BJ (cell line): ENCODE results near the gene AURKAIP1. TPM values are rescaled to one million over a fixed set of nuclear protein-coding genes. Genes with fewer than 3 reads are reported as not detected.

Experiments
- CTCF ChIA-PET: fragments of 350-600 bp; formaldehyde crosslinking; extraction: SDS; loops from one replicate; lab custom pipeline; 2021; ENCODE audit warnings: antibody characterized with exemption, inconsistent platforms; lab: Yijun Ruan, JAX
- POLR2A ChIA-PET: fragments of 300-600 bp; sonication (Branson Sonifier 250); formaldehyde crosslinking; extraction: SDS; loops from one replicate; lab custom pipeline; 2021; ENCODE audit warnings: antibody characterized with exemption; lab: Charles Lee
- DNase-seq: peaks from one replicate; pipeline ENCODE4 v3.0.0-alpha.2; 2011; ENCODE audit warnings: low read depth
- H3K27me3 ChIP-seq: 2 replicates; pipeline ENCODE4 v1.6.0; 2011; ENCODE audit warnings: low read length; ENCODE audit not compliant: control insufficient read depth, insufficient read depth
- H3K36me3 ChIP-seq: 2 replicates; pipeline ENCODE4 v1.5.1; 2011; ENCODE audit warnings: low read length; ENCODE audit not compliant: control insufficient read depth, insufficient read depth
- H3K4me3 ChIP-seq: 2 replicates; pipeline ENCODE4 v1.5.1; 2011; ENCODE audit warnings: low read depth, mild to moderate bottlenecking, control low read depth, low read length
- CTCF ChIP-seq: IDR thresholded peaks from 2 replicates; pipeline ENCODE4 v1.5.1; 2011; ENCODE audit warnings: low read depth, mild to moderate bottlenecking, control low read depth, inconsistent platforms, low read length, moderate library complexity; ENCODE audit not compliant: insufficient read depth
- polyA plus RNA-seq: library from polyadenylated mRNA; depleted of rRNA; stranded (reverse); fragments of >200 nt; gene quantifications from 2 replicates; pipeline ENCODE4 v1.2.3, GENCODE V29; 2011

Gene AURKAIP1
- polyA plus RNA-seq, 1 experiment = 97.8 TPM

GRCh38 chr1:1394116-1394515, 19.1 kb upstream of the AURKAIP1 start:
- Histone ChIP-seq H3K4me3 (no peak overlapping the region), H3K27me3 (no peaks in the 10 kb centered on the region), H3K36me3 (peaks cover 39% of the 10 kb centered on the region)
- no peak for TF ChIP-seq CTCF
- ChIA-PET POLR2A (no interaction called here), CTCF (interaction anchor here (1.2 kb wide), 1 partner anchor 12 kb away, joined by 3 read pairs; no protein-coding TSS in a partner anchor)
- DNase-seq = no peak

- ChIA-PET CTCF (interaction anchor here (1.2 kb wide), 1 partner anchor 12 kb away, joined by 3 read pairs; no protein-coding TSS in a partner anchor), POLR2A (no interaction called here)
- TF ChIP-seq CTCF = no peak
- no peak overlapping the region for H3K4me3 ChIP-seq
- no peak for DNase-seq
- H3K27me3 ChIP-seq = no peaks in the 10 kb centered on the region
- H3K36me3 ChIP-seq = peaks cover 39% of the 10 kb centered on the region
Observed at GRCh38 chr1:1393428-1393827, 18.4 kb upstream of the AURKAIP1 start.

- Histone ChIP-seq H3K27me3 (no peaks in the 10 kb centered on the region), H3K36me3 (peaks cover 41% of the 10 kb centered on the region), H3K4me3 (no peak overlapping the region)
- TF ChIP-seq CTCF = no peak
- POLR2A ChIA-PET = no interaction called here
- CTCF ChIA-PET = no interaction called here
- DNase-seq = no peak
Observed at GRCh38 chr1:1393014-1393413, 18.0 kb upstream of the AURKAIP1 start.

- CTCF ChIA-PET = interaction anchor here (1.0 to 1.4 kb wide), 4 partner anchors 9 to 49 kb away, joined by 3 to 5 read pairs (median 4); partner anchors contain the start of gene AURKAIP1
- TF ChIP-seq CTCF = no peak
- peaks cover 46% of the 10 kb centered on the region for H3K36me3 ChIP-seq
- POLR2A ChIA-PET = no interaction called here
- H3K4me3 ChIP-seq = no peak overlapping the region
- DNase-seq = no peak
- H3K27me3 ChIP-seq = no peaks in the 10 kb centered on the region
Observed at GRCh38 chr1:1391225-1391624, 16.2 kb upstream of the AURKAIP1 start.

- CTCF ChIA-PET = interaction anchor here (1.1 to 1.7 kb wide), 3 partner anchors 10 to 19 kb away, joined by 4 to 6 read pairs (median 5); partner anchors contain the start of gene AURKAIP1
- TF ChIP-seq CTCF = no peak
- Histone ChIP-seq H3K27me3 (no peaks in the 10 kb centered on the region), H3K4me3 (no peak overlapping the region), H3K36me3 (peaks cover 52% of the 10 kb centered on the region)
- POLR2A ChIA-PET = no interaction called here
- DNase-seq = no peak
Observed at GRCh38 chr1:1390675-1391074, 15.7 kb upstream of the AURKAIP1 start.
